AG04449 (cell line): ENCODE results near the gene PIP5KL1.

Source experiments
- CTCF ChIA-PET: fragments of 350-600 bp; formaldehyde crosslinking; extraction: SDS; loops from one replicate; lab custom pipeline; 2021; ENCODE audit warnings: antibody characterized with exemption; lab: Yijun Ruan, JAX
- POLR2A ChIA-PET: fragments of 400-600, 350-600 bp; formaldehyde crosslinking; extraction: SDS; loops from one replicate; lab custom pipeline; 2020; ENCODE audit warnings: antibody characterized with exemption, inconsistent platforms; lab: Yijun Ruan, JAX
- DNase-seq: peaks from one replicate; pipeline ENCODE4 v3.0.0-alpha.2; 2010; ENCODE audit warnings: low read depth, low spot score
- H3K4me3 ChIP-seq: 2 replicates; pipeline ENCODE4 v1.5.1; 2011; ENCODE audit warnings: low read depth, mild to moderate bottlenecking, control low read depth, low read length
- CTCF ChIP-seq: IDR thresholded peaks from one replicate; pipeline ENCODE4 v1.5.1; 2011; ENCODE audit warnings: mild to moderate bottlenecking, moderate library complexity, low read length, control low read depth, inconsistent platforms; ENCODE audit not compliant: insufficient read depth; ENCODE audit errors: missing control alignments

The PIP5KL1 gene

GRCh38 chr9:127930231-127931091 lies at the start of gene PIP5KL1:
Gene PIP5KL1 (minus strand): TSS chr9:127930777. CDS start chr9:127930752, 25 bp downstream.
- DNase-seq, result no peak
- TF ChIP-seq CTCF, result peak; percentile 21
- CTCF ChIA-PET, result interaction anchor here (1.0 to 3.6 kb wide), 6 partner anchors 9 to 187 kb away, joined by 3 to 19 read pairs (median 12); no protein-coding TSS in a partner anchor
- POLR2A ChIA-PET, result no interaction called here
- peak within 1 kb of the TSS; percentile 70 for H3K4me3 ChIP-seq

GRCh38 chr9:127980060-127980705 lies 49.6 kb upstream of the PIP5KL1 start:
- peak overlapping the region; percentile 76 for H3K4me3 ChIP-seq
- CTCF ChIA-PET, result interaction anchor here (1.0 to 5.8 kb wide), 8 partner anchors 11 to 138 kb away, joined by 3 to 43 read pairs (median 5); no protein-coding TSS in a partner anchor
- POLR2A ChIA-PET, result interaction anchor here (0.7 to 1.9 kb wide), 7 partner anchors 9 to 118 kb away, joined by 3 to 6 read pairs (median 4); partner anchors contain the start of genes NAIF1 and SLC25A25
- DNase-seq, result no peak
- no peak for TF ChIP-seq CTCF

GRCh38 chr9:127979333-127980059 lies 48.9 kb upstream of the PIP5KL1 start:
- ChIA-PET CTCF (interaction anchor here (1.0 to 5.8 kb wide), 7 partner anchors 12 to 139 kb away, joined by 3 to 43 read pairs (median 5); no protein-coding TSS in a partner anchor), POLR2A (interaction anchor here (1.0 to 1.9 kb wide), 4 partner anchors 22 to 119 kb away, joined by 3 to 6 read pairs (median 5); partner anchors contain the start of genes NAIF1 and SLC25A25)
- no peak for TF ChIP-seq CTCF
- H3K4me3 ChIP-seq, result peak overlapping the region; percentile 76
- no peak for DNase-seq

GRCh38 chr9:127979015-127979332 lies 48.4 kb upstream of the PIP5KL1 start:
- ChIA-PET CTCF (interaction anchor here (1.5 to 5.8 kb wide), 5 partner anchors 15 to 139 kb away, joined by 4 to 43 read pairs (median 8); no protein-coding TSS in a partner anchor), POLR2A (interaction anchor here (1.5 to 1.9 kb wide), 2 partner anchors 10 to 119 kb away, joined by 5 to 6 read pairs; no protein-coding TSS in a partner anchor)
- DNase-seq, result no peak
- TF ChIP-seq CTCF, result no peak
- H3K4me3 ChIP-seq, result peak overlapping the region; percentile 76

- DNase-seq, result peak; percentile 19
- CTCF ChIA-PET, result interaction anchor here (0.9 to 5.8 kb wide), 5 partner anchors 14 to 58 kb away, joined by 3 to 43 read pairs (median 4); no protein-coding TSS in a partner anchor
- peak overlapping the region; percentile 76 for H3K4me3 ChIP-seq
- POLR2A ChIA-PET, result interaction anchor here (0.7 to 1.9 kb wide), 4 partner anchors 9 to 120 kb away, joined by 5 to 6 read pairs (median 5); no protein-coding TSS in a partner anchor
- peak; percentile 25 for TF ChIP-seq CTCF
Observed at GRCh38 chr9:127977884-127978647, 47.5 kb upstream of the PIP5KL1 start.
